HCT116 (cell line): ENCODE results near the gene NNAT. TPM values are rescaled to one million over a fixed set of nuclear protein-coding genes. Genes with fewer than 3 reads are reported as not detected.

ENCODE experiments used
- ATAC-seq: fragments of 200-7000 bp; cut with Tn5 transposase; 2 replicates; pipeline ENCODE4 v1.9.1; 2020; ENCODE audit warnings: mild to moderate bottlenecking, moderate library complexity
- BruUV-seq: library from RNA; stranded (reverse); fragments of 400-500 nt; replicated peaks from 2 replicates; lab custom pipeline; 2021; lab: Mats Ljungman, UMichigan
- CTCF ChIA-PET: fragments of 300-600 bp; sonication (Branson Sonifier 250); formaldehyde crosslinking; loops from one replicate; lab custom pipeline; 2021; ENCODE audit warnings: antibody characterized with exemption; lab: Charles Lee
- POLR2A ChIA-PET: fragments of 300-600, 350-600 bp; sonication (Branson Sonifier 250); formaldehyde crosslinking; loops from one replicate; lab custom pipeline; 2021; ENCODE audit warnings: antibody characterized with exemption; lab: Charles Lee
- RAD21 ChIA-PET, 2 experiments: fragments of 300-600 bp; sonication (Branson Sonifier 250); formaldehyde crosslinking; loops; one replicate each; lab custom pipeline; 2023; ENCODE audit warnings: low total read pairs in 2 of 2; ENCODE audit not compliant: uncharacterized antibody in 2 of 2, unreplicated experiment in 2 of 2, low non-redundant PET in 1 of 2; lab: Charles Lee
- DNase-seq: peaks from one replicate; pipeline ENCODE4 v3.0.0-alpha.2; 2010; ENCODE audit warnings: low read depth, low spot score
- H2AFZ ChIP-seq: fragments of 200-600 bp; shearing (Covaris generic), sonication (generic); 2 replicates; pipeline ENCODE4 v1.6.1; 2017; ENCODE audit warnings: low read depth, mixed run types, mixed read lengths, antibody characterized with exemption, low read length; ENCODE audit not compliant: poor library complexity, severe bottlenecking
- H3K27ac ChIP-seq: 2 replicates; pipeline ENCODE4 v1.5.1; 2012; ENCODE audit warnings: low read depth, low read length
- H3K27me3 ChIP-seq: fragments of 200-600 bp; sonication (generic); 2 replicates; pipeline ENCODE4 v1.6.1; 2016; ENCODE audit warnings: mixed run types, low read length, mixed read lengths; ENCODE audit not compliant: insufficient read depth
- H3K36me3 ChIP-seq, 2 experiments: fragments of 200-500 bp in 1 of 2; fragments of 200-600 bp in 1 of 2; sonication (Bioruptor generic) in 1 of 2; sonication (generic) in 1 of 2; 2 replicates each; pipeline versions ENCODE4 v1.5.1 to v1.6.1; 2014 to 2016; ENCODE audit warnings: low read length in 2 of 2, inconsistent platforms in 1 of 2, mixed read lengths in 1 of 2, mixed run types in 1 of 2; ENCODE audit not compliant: insufficient read depth in 2 of 2, control insufficient read depth in 1 of 2
- H3K4me1 ChIP-seq, 2 experiments: fragments of 200-600 bp in 1 of 2; sonication (generic) in 1 of 2; 2 replicates each; pipeline versions ENCODE4 v1.5.1 to v1.6.1; 2012 to 2017; ENCODE audit warnings: low read length in 2 of 2, inconsistent platforms in 1 of 2, mild to moderate bottlenecking in 1 of 2, mixed read lengths in 1 of 2, mixed run types in 1 of 2, moderate library complexity in 1 of 2; ENCODE audit not compliant: insufficient read depth in 2 of 2, control insufficient read depth in 1 of 2
- H3K4me2 ChIP-seq: fragments of 200-600 bp; sonication (generic); 2 replicates; pipeline ENCODE4 v1.6.1; 2017; ENCODE audit warnings: mixed run types, low read length, mixed read lengths
- H3K4me3 ChIP-seq, 2 experiments: fragments of 200-600 bp in 1 of 2; sonication (generic) in 1 of 2; replicated peaks in 1 of 2; 2 replicates each; pipeline ENCODE4 v1.5.1; 2011 to 2016; ENCODE audit warnings: low read length in 2 of 2, control low read depth in 1 of 2, low read depth in 1 of 2, mild to moderate bottlenecking in 1 of 2, mixed read lengths in 1 of 2, mixed run types in 1 of 2
- H3K79me2 ChIP-seq: fragments of 200-600 bp; sonication (generic); 2 replicates; pipeline ENCODE4 v1.6.1; 2017; ENCODE audit warnings: mild to moderate bottlenecking, mixed run types, low read length, moderate library complexity, mixed read lengths; ENCODE audit not compliant: insufficient read depth
- H3K9ac ChIP-seq: fragments of 200-600 bp; sonication (generic); 2 replicates; pipeline ENCODE4 v1.6.1; 2016; ENCODE audit warnings: low read length, mixed read lengths
- H3K9me2 ChIP-seq: fragments of 200-600 bp; sonication (generic), shearing (Covaris generic); 2 replicates; pipeline ENCODE4 v1.6.1; 2017; ENCODE audit warnings: mixed run types, mild to moderate bottlenecking, moderate library complexity; ENCODE audit not compliant: insufficient read depth
- H3K9me3 ChIP-seq, 2 experiments: fragments of 200-500 bp in 1 of 2; fragments of 200-600 bp in 1 of 2; sonication (Bioruptor generic) in 1 of 2; sonication (generic) in 1 of 2; 2 replicates each; pipeline ENCODE4 v1.6.1; 2014 to 2017; ENCODE audit warnings: low read length in 2 of 2, mixed read lengths in 2 of 2, inconsistent platforms in 1 of 2, low read depth in 1 of 2, mild to moderate bottlenecking in 1 of 2, mixed run types in 1 of 2, moderate library complexity in 1 of 2; ENCODE audit not compliant: control insufficient read depth in 1 of 2, insufficient read depth in 1 of 2
- H4K20me1 ChIP-seq: fragments of 200-600 bp; sonication (generic), shearing (Covaris generic); 2 replicates; pipeline ENCODE4 v1.6.1; 2017; ENCODE audit warnings: mixed run types, mild to moderate bottlenecking, moderate library complexity; ENCODE audit not compliant: insufficient read depth
- CEBPB ChIP-seq: IDR thresholded peaks from 2 replicates; pipeline ENCODE4 v1.6.1; 2012; ENCODE audit warnings: low read depth
- EZH2 ChIP-seq: fragments of 200-600 bp; sonication (generic); IDR thresholded peaks from 2 replicates; pipeline ENCODE4 v1.6.1; 2017; ENCODE audit warnings: antibody characterized with exemption, mixed run types
- JUND ChIP-seq: IDR thresholded peaks from 2 replicates; pipeline ENCODE4 v1.6.1; 2012
- POLR2A ChIP-seq: IDR thresholded peaks from 2 replicates; pipeline ENCODE4 v1.7.0; 2011; ENCODE audit warnings: borderline replicate concordance; ENCODE audit not compliant: insufficient read depth, insufficient read length; ENCODE audit errors: extremely low read depth
- RAD21 ChIP-seq: IDR thresholded peaks from 2 replicates; pipeline ENCODE4 v1.6.1; 2012; ENCODE audit warnings: low read depth, mild to moderate bottlenecking
- TCF7L2 ChIP-seq: IDR thresholded peaks from 2 replicates; pipeline ENCODE4 v1.7.0; 2011; ENCODE audit warnings: borderline replicate concordance, inconsistent platforms; ENCODE audit not compliant: insufficient read depth, insufficient read length; ENCODE audit errors: extremely low read depth
- intact Hi-C: fragments of 100-400 bp; cut with micrococcal nuclease; formaldehyde crosslinking; loops from 2 replicates; pipeline ENCODE4 v1.10.0; 2022
- total RNA-seq: library from RNA; stranded (reverse); gene quantifications from one replicate; pipeline ENCODE4 v1.2.1, GENCODE V29; 2021; ENCODE audit not compliant: unreplicated experiment

Gene NNAT
- total RNA-seq, 1 experiment from 2014 or later = not detected

GRCh38 chr20:37498066-37498665 is 22.9 kb upstream of the NNAT start:
- intact Hi-C loops = no loop called here
- Histone ChIP-seq H3K4me1 (no peaks in the 10 kb centered on the region), H3K36me3 (no peaks in the 10 kb centered on the region), H3K9me3 (no peaks in the 10 kb centered on the region), H2AFZ (no peak overlapping the region)
- RAD21 ChIA-PET = no interaction called here
- ATAC-seq = no peak
- TF ChIP-seq TCF7L2 (no peak), JUND (no peak), EZH2 (no peak), POLR2A (no peak), CEBPB (no peak)
- TF ChIP-seq, all 23 proteins: peak for 0
- Histone ChIP-seq H4K20me1 (no peaks in the 10 kb centered on the region), H3K27ac (no peak overlapping the region), H3K27me3 (no peaks in the 10 kb centered on the region), H3K9ac (no peak overlapping the region), H3K4me3 (no peak overlapping the region), H3K79me2 (no peaks in the 10 kb centered on the region), H3K9me2 (no peaks in the 10 kb centered on the region), H3K4me2 (no peak overlapping the region)
- POLR2A ChIA-PET = no interaction called here
- CTCF ChIA-PET = no interaction called here
- BruUV-seq = no TSS peak
- no peak for DNase-seq

- H3K9ac ChIP-seq = no peak overlapping the region
- no peaks in the 10 kb centered on the region for H3K36me3 ChIP-seq
- no peak for TF ChIP-seq RAD21
- no peak overlapping the region for H3K27ac ChIP-seq
- no peak overlapping the region for H3K4me3 ChIP-seq
- H3K4me1 ChIP-seq = peaks cover 0 to 5% of the 10 kb centered on the region in 2 experiments; a peak in 1 of 4 replicates
- intact Hi-C loops = no loop called here
- H4K20me1 ChIP-seq = no peaks in the 10 kb centered on the region
- no peaks in the 10 kb centered on the region for H3K27me3 ChIP-seq
- DNase-seq = no peak
- CTCF ChIA-PET = no interaction called here
- RAD21 ChIA-PET = no interaction called here
- no peak overlapping the region for H3K4me2 ChIP-seq
- H2AFZ ChIP-seq = no peak overlapping the region
- H3K9me3 ChIP-seq = no peaks in the 10 kb centered on the region
- BruUV-seq = no TSS peak
- ATAC-seq = no peak
- no peaks in the 10 kb centered on the region for H3K79me2 ChIP-seq
- H3K9me2 ChIP-seq = no peaks in the 10 kb centered on the region
- POLR2A ChIA-PET = no interaction called here
Measured at GRCh38 chr20:37500311-37500710, 20.7 kb upstream of the NNAT start.
